ENCODE results near the gene KCTD10. TPM values are rescaled to one million over a fixed set of nuclear protein-coding genes. Genes with fewer than 3 reads are reported as not detected.

KCTD10 gene
- 81.0 TPM for polyA plus RNA-seq (2013, experiment 1 of 2; ENCODE audit: insufficient read length)
- 89.9 TPM for polyA plus RNA-seq (2013, experiment 2 of 2; ENCODE audit: insufficient read length)

- peak; percentile 89 for DNase-seq
These were observed at the start of gene KCTD10, which contains the start of gene UBE3B for GRCh38 chr12:109477185-109477962. Gene KCTD10, minus strand, starts transcription at chr12:109477300. Its CDS starts 38 bp downstream, at chr12:109477262. Gene UBE3B, plus strand, starts transcription at chr12:109477634. Its CDS starts 5,918 bp downstream, at chr12:109483552.

GRCh38 chr12:109525279-109525585 is 48.1 kb upstream of the KCTD10 start:
- DNase-seq = no peak

- DNase-seq = no peak
These were observed 47.6 kb upstream of the KCTD10 start for GRCh38 chr12:109524466-109525278.

- DNase-seq = no peak
These were observed 46.4 kb upstream of the KCTD10 start for GRCh38 chr12:109523504-109523903.

- DNase-seq = no peak
These were observed 46.0 kb upstream of the KCTD10 start for GRCh38 chr12:109523071-109523470.

- DNase-seq = no peak
These were observed 44.7 kb upstream of the KCTD10 start for GRCh38 chr12:109521831-109522230.

- no peak for DNase-seq
These were observed 42.7 kb upstream of the KCTD10 start for GRCh38 chr12:109519787-109520186.

- peak; percentile 90 for DNase-seq
These were observed 41.9 kb upstream of the KCTD10 start for GRCh38 chr12:109518820-109519665.

GRCh38 chr12:109517619-109518018 is 40.5 kb upstream of the KCTD10 start:
- no peak for DNase-seq

- no peak for DNase-seq
These were observed 36.9 kb upstream of the KCTD10 start for GRCh38 chr12:109513977-109514376.

- no peak for DNase-seq
These were observed 36.0 kb upstream of the KCTD10 start for GRCh38 chr12:109513051-109513450.

GRCh38 chr12:109512608-109513007 is 35.5 kb upstream of the KCTD10 start:
- DNase-seq = no peak

GRCh38 chr12:109510196-109510595 is 33.1 kb upstream of the KCTD10 start:
- DNase-seq = no peak

GRCh38 chr12:109504068-109504467 is 27.0 kb upstream of the KCTD10 start:
- DNase-seq = no peak

- DNase-seq = no peak
These were observed 26.5 kb upstream of the KCTD10 start for GRCh38 chr12:109503611-109504010.

GRCh38 chr12:109502332-109502731 is 25.2 kb upstream of the KCTD10 start:
- DNase-seq = no peak

- no peak for DNase-seq
These were observed 24.2 kb upstream of the KCTD10 start for GRCh38 chr12:109501299-109501698.

- DNase-seq = no peak
These were observed 23.5 kb upstream of the KCTD10 start for GRCh38 chr12:109500406-109501185.

GRCh38 chr12:109497675-109498074 is 20.6 kb upstream of the KCTD10 start:
- no peak for DNase-seq

GRCh38 chr12:109496306-109496705 is 19.2 kb upstream of the KCTD10 start:
- no peak for DNase-seq

- no peak for DNase-seq
These were observed 17.9 kb upstream of the KCTD10 start for GRCh38 chr12:109495012-109495411.

- DNase-seq = no peak
These were observed 17.3 kb upstream of the KCTD10 start for GRCh38 chr12:109494348-109494881.
